Cardiac fibroblast (primary cell): ENCODE data around the gene THSD4.

ENCODE experiments used
- DNase-seq, 2 donors: peaks; one replicate each; pipeline versions ENCODE4 v3.0.0 to v3.0.0-alpha.2; 2010; ENCODE audit warnings: low read depth in 2 of 2
- H3K4me3 ChIP-seq, 2 donors: replicated peaks in 1 of 2; 1 replicate in 1 of 2; 2 replicates in 1 of 2; pipeline ENCODE4 v1.5.1; 2011; ENCODE audit warnings: low read depth in 2 of 2, low read length in 2 of 2, mild to moderate bottlenecking in 2 of 2, moderate library complexity in 1 of 2
- TF ChIP-seq, protein P1 (sequence below): IDR thresholded peaks from one replicate; pipeline ENCODE4 v1.5.1; 2011; ENCODE audit warnings: low read depth, mild to moderate bottlenecking, low read length, inconsistent platforms

The THSD4 gene

GRCh38 chr15:71682001-71682400, 566.7 kb downstream of the THSD4 start:
- TF ChIP-seq, protein P1, sequence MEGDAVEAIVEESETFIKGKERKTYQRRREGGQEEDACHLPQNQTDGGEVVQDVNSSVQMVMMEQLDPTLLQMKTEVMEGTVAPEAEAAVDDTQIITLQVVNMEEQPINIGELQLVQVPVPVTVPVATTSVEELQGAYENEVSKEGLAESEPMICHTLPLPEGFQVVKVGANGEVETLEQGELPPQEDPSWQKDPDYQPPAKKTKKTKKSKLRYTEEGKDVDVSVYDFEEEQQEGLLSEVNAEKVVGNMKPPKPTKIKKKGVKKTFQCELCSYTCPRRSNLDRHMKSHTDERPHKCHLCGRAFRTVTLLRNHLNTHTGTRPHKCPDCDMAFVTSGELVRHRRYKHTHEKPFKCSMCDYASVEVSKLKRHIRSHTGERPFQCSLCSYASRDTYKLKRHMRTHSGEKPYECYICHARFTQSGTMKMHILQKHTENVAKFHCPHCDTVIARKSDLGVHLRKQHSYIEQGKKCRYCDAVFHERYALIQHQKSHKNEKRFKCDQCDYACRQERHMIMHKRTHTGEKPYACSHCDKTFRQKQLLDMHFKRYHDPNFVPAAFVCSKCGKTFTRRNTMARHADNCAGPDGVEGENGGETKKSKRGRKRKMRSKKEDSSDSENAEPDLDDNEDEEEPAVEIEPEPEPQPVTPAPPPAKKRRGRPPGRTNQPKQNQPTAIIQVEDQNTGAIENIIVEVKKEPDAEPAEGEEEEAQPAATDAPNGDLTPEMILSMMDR = no peak
- no peak overlapping the region for H3K4me3 ChIP-seq
- DNase-seq = no peak

- peak in 1 of 2 donors; percentile 34 for DNase-seq
- H3K4me3 ChIP-seq = no peak overlapping the region
- TF ChIP-seq, protein P1 = no peak
Measured at GRCh38 chr15:71683411-71684274, 568.4 kb downstream of the THSD4 start.

DNA sequence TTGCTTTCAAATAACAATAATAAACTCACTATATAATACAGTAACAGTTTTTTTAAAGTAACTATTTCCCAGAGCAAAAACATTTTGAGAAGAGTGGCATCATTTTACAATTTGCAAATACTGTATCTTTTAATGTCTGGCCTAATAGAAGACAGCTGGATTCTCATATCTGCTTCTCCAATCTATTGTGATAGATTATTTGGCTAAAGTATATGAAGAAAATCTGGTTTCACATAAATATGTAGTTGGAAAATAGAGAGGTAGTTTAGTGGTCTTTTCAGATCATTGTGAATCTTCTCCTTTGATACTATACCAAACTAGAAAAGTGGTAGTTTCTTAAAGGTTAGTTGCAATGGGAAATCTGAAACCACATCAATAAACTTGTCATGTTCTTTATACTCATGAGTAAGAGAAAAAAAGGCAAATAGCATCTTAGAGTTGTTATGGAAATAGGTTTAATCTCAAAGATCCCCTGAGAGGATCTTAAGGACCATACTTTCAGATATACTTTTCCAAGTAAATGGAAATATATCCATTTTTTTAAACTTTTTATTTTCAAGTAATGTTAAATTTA, 570.2 kb downstream of the THSD4 start:
- no peak overlapping the region for H3K4me3 ChIP-seq
- TF ChIP-seq, protein P1 = no peak
- DNase-seq = no peak

DNA sequence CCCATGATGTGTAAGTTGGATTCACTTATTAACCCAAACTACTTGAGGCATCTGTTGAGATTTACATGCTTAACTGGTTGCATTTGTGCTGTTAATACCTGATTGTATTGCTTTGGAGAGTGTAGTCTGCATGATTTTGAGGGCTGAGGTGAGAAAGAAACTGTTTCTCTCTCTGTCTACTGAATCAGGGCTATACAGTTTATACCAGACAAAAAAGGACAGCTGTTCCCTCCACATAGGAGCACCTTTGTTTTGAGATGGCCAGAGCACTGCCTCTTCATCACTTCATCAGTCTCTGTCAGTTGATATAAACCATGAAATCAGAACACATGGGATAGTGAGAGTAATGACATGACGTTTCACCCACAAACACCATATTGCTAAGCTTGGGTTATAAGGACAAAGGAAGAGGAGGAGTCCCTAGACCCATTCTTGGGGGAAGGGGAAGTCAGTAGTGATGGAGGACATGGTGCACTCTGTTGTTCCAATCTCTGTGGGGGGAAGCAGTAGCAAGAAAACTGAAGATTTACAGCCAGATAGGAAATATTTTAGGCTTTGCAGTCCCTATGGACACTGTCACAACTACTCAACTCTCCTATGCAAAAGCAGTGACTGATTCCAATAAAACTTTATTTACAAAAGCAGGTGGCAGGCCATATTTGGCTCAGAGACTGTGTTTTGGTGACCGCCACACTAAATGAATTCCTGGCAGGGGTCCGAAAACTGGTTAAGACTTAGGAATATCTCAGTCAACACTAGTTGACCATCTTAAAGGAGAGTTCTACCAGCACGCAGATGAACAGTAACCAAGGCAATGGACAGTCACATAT, 571.2 kb downstream of the THSD4 start:
- TF ChIP-seq, protein P1 = no peak
- H3K4me3 ChIP-seq = no peak overlapping the region
- DNase-seq = no peak

- peak in 1 of 2 donors; percentile 50 for DNase-seq
- H3K4me3 ChIP-seq = no peak overlapping the region
- TF ChIP-seq, protein P1 = no peak
Measured at GRCh38 chr15:71687902-71688508, 572.7 kb downstream of the THSD4 start.

DNA sequence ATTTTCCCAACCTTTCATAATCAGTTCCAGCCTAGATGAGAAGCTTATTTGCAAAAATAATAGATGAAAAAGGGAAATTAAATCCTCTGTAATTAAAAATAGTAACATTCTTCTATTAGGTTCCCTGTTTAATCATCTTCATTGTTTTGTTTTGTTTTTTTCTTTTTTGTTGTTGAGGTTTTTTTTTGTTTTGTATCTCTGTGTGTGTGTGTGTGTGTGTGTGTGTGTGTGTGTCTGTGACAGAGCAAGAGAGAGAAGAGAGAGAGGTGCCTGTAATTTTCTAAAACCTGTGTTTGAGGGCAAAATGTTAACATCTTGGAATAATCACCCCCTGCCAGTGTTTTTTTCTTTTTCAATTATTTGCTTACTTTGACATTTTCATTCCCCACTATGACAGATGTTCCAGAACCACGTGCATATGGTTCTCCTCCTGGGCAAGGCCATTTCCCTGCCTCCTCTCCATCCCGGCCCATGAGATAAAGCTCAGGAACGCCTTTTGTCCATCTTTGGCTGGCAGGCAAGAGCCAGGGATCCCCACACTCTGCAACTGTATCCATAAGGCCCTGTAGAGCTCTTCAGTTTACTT, 573.3 kb downstream of the THSD4 start:
- TF ChIP-seq, protein P1 = no peak
- no peak overlapping the region for H3K4me3 ChIP-seq
- no peak for DNase-seq
